Nephron (organoid): ENCODE measurements around the gene TMEM243.

Experiments
- H3K27ac Mint-ChIP-seq, 3 experiments: 2 replicates each; pipeline ENCODE4 v1.8.0; 2020; ENCODE audit warnings: mixed read lengths in 3 of 3, mild to moderate bottlenecking in 2 of 3, moderate library complexity in 1 of 3
- H3K27me3 Mint-ChIP-seq: 2 replicates; pipeline ENCODE4 v1.8.0; 2021; ENCODE audit warnings: low read depth, mild to moderate bottlenecking, moderate library complexity, mixed read lengths
- H3K36me3 Mint-ChIP-seq: 2 replicates; pipeline ENCODE4 v1.8.0; 2020; ENCODE audit warnings: low read depth, mixed read lengths
- H3K4me1 Mint-ChIP-seq: 2 replicates; pipeline ENCODE4 v1.8.0; 2020; ENCODE audit warnings: mixed read lengths
- H3K4me3 Mint-ChIP-seq, 3 experiments: 2 replicates each; pipeline ENCODE4 v1.8.0; 2020; ENCODE audit warnings: mild to moderate bottlenecking in 3 of 3, mixed read lengths in 3 of 3, moderate library complexity in 2 of 3
- H3K9me3 Mint-ChIP-seq: 2 replicates; pipeline ENCODE4 v1.8.0; 2020; ENCODE audit warnings: mixed read lengths
- CTCF ChIP-seq, 3 experiments: fragments of 200-600 bp; sonication (generic); IDR thresholded peaks; one replicate each; pipeline ENCODE4 v1.5.0; 2021; ENCODE audit warnings: antibody characterized with exemption in 3 of 3; ENCODE audit not compliant: unreplicated experiment in 3 of 3

TMEM243 gene

DNA sequence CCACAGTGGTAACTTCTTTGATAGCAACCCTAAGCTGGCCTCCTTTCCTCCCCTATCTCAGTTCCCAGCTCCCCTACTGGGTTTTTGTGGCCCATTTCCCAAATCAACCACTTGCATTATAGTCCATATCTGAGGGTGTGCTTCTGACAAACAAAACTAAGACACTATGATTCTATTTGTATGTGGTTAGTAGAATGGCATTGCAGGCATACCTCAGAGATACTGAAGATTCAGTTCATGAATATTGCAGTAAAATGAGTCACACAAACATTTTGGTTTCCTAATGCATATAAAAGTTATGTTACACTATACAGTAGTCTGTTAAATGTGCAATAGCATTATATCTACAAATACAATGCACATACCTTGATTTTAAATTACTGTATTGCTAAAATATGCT, 15.4 kb upstream of the TMEM243 start:
- Mint-ChIP-seq H3K4me1 (no peaks in the 10 kb centered on the region), H3K27me3 (peaks cover 11% of the 10 kb centered on the region), H3K4me3 (no peak overlapping the region), H3K9me3 (no peaks in the 10 kb centered on the region), H3K27ac (no peak overlapping the region), H3K36me3 (no peaks in the 10 kb centered on the region)
- TF ChIP-seq CTCF (IDR thresholded peaks at IDR 0.05; ENCODE audit: unreplicated experiment in 3 of 3), result no peak

DNA sequence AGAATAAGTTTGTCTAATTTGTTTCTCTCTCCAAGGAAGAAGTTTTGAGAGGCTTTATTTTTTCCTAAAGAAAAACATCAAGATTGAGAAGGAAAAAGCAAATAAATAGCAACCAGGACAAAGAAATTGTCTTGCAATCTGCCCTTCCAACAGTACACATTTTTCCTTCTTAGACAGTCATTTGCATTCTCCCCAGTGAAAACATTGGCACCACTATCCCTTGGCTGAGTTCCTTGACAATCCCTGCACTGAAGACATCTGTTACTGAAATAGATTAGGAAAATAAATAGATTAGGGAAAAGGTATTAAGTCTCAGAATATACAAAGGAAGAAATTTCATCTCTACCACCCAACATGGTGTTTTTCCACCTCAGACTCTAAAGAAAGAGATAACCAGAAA, 12.2 kb upstream of the TMEM243 start:
- Mint-ChIP-seq H3K4me3 (no peak overlapping the region), H3K4me1 (no peaks in the 10 kb centered on the region)

DNA sequence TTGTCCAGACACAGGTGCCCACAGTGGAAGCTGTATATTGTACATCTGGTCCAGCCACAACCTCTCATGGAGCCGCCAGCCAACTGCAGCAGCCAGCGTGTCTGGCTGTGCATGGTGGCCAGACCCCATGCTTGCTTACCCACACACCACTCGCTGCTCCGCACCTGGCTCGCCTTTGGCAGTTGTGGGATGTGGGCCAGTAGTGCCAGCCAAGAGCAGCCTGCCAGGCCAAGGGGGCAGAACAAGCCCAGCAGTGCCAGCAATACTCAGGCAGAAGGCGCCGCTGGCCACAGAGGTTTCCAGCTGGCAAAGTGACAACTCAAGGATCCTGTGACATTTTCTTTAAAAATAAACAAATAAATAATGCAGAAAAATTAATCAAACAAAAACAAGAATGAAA, 11.7 kb upstream of the TMEM243 start:
- Mint-ChIP-seq H3K4me1 (no peaks in the 10 kb centered on the region), H3K36me3 (no peaks in the 10 kb centered on the region), H3K9me3 (no peaks in the 10 kb centered on the region), H3K4me3 (no peak overlapping the region), H3K27me3 (peaks cover 15% of the 10 kb centered on the region), H3K27ac (no peak overlapping the region)
- TF ChIP-seq CTCF (IDR thresholded peaks at IDR 0.05; ENCODE audit: unreplicated experiment in 3 of 3), result no peak

More for the DNA sequence above, 12.2 kb upstream of the TMEM243 start:
- no peak for TF ChIP-seq CTCF (IDR thresholded peaks at IDR 0.05; ENCODE audit: unreplicated experiment in 3 of 3)
- no peaks in the 10 kb centered on the region for H3K9me3 Mint-ChIP-seq
- no peak overlapping the region for H3K27ac Mint-ChIP-seq
- H3K27me3 Mint-ChIP-seq, result peaks cover 11% of the 10 kb centered on the region
- no peaks in the 10 kb centered on the region for H3K36me3 Mint-ChIP-seq

DNA sequence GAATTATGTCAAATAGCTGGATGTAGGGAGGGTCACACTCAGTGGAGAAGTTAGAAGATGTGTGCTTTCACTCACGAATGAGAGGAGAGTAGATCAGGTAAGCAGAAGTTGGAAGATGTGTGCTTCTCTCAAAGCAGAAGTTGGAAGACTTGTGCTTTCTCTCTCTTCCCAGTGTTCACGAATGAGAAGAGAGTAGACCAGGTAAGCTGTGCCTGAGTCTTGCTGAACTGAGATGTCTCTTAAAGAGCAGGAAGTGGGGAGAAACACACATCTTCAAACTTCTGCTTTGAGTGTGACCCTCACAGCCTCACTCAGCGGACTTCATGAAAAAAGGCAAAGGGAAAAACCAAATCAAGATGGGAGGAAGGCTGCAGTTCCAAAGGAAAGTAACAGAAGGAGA, 7.0 kb upstream of the TMEM243 start:
- Mint-ChIP-seq H3K27ac (no peak overlapping the region), H3K4me1 (no peaks in the 10 kb centered on the region), H3K27me3 (peaks cover 18% of the 10 kb centered on the region), H3K36me3 (no peaks in the 10 kb centered on the region), H3K9me3 (no peaks in the 10 kb centered on the region), H3K4me3 (no peak overlapping the region)
- no peak for TF ChIP-seq CTCF (IDR thresholded peaks at IDR 0.05; ENCODE audit: unreplicated experiment in 3 of 3)

DNA sequence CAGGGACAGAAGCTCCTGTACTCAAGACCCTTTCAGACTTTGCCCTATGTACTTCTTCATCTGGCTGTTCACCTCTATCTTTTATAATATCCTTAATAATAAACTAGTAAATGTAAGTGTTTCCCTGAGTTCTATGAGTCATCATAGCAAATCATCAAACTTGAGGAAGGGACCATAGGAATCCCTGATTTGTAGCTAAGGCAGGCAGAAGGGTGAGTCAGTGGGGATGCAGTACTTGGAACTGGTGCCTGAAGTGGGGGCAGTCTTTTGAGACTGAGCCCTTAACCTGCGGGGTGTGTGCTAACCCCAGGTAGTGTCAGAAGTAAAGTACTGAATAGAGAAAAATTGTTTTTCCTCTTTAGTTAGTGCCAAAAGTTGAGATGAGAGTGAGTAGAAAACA, 6.2 kb upstream of the TMEM243 start:
- no peak for TF ChIP-seq CTCF (IDR thresholded peaks at IDR 0.05; ENCODE audit: unreplicated experiment in 3 of 3)
- Mint-ChIP-seq H3K4me3 (no peak overlapping the region), H3K27me3 (peaks cover 15% of the 10 kb centered on the region), H3K36me3 (no peaks in the 10 kb centered on the region), H3K4me1 (no peaks in the 10 kb centered on the region), H3K27ac (no peak overlapping the region), H3K9me3 (no peaks in the 10 kb centered on the region)

DNA sequence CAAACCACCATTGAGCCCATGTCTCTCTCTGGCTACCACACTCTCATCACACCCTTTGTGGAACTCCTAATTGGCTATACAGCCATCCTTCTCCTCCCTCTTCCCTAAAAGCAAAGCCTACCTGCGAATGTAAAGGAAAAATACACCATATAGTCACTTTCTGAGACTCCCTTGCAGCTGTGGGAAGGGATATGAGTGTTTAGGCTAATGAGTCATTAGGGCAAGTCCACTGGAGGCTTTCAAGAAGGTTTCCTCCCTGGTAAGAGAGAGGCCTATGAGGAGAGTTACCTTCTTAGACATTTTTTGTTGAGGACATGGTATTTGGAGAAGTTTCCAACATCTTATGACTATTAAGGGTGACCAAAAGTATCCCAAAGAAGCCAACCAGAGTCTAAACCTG, 4.1 kb upstream of the TMEM243 start:
- Mint-ChIP-seq H3K27ac (no peak overlapping the region), H3K4me1 (peaks cover 10% of the 10 kb centered on the region), H3K4me3 (no peak overlapping the region), H3K9me3 (no peaks in the 10 kb centered on the region), H3K27me3 (peaks cover 17% of the 10 kb centered on the region), H3K36me3 (no peaks in the 10 kb centered on the region)
- no peak for TF ChIP-seq CTCF (IDR thresholded peaks at IDR 0.05; ENCODE audit: unreplicated experiment in 3 of 3)
